GM18502 (cell line): Measurements from ENCODE around the gene CSGALNACT2.

Source experiments
- ATAC-seq: cut with Tn5 transposase; IDR thresholded peaks from one replicate; pipeline ENCODE4 v1.9.1; 2021; ENCODE audit warnings: mild to moderate bottlenecking; ENCODE audit not compliant: unreplicated experiment, poor library complexity

Gene CSGALNACT2

GRCh38 chr10:43111921-43112607 is 26.2 kb upstream of the CSGALNACT2 start:
- ATAC-seq: no peak

- no peak for ATAC-seq
Observed at GRCh38 chr10:43112608-43112961, 25.7 kb upstream of the CSGALNACT2 start.

GRCh38 chr10:43113201-43114087 is 24.8 kb upstream of the CSGALNACT2 start:
- ATAC-seq: no peak

- no peak for ATAC-seq
Observed at GRCh38 chr10:43114088-43114742, 24.0 kb upstream of the CSGALNACT2 start.

GRCh38 chr10:43114743-43115611 is 23.3 kb upstream of the CSGALNACT2 start:
- ATAC-seq: no peak

- ATAC-seq: no peak
Observed at GRCh38 chr10:43115881-43116595, 22.2 kb upstream of the CSGALNACT2 start.

- no peak for ATAC-seq
Observed at GRCh38 chr10:43116596-43116995, 21.6 kb upstream of the CSGALNACT2 start.

- no peak for ATAC-seq
Observed at GRCh38 chr10:43117031-43117776, 21.0 kb upstream of the CSGALNACT2 start.

GRCh38 chr10:43117777-43118583 is 20.3 kb upstream of the CSGALNACT2 start:
- no peak for ATAC-seq

- ATAC-seq: no peak
Observed at GRCh38 chr10:43118631-43119415, 19.4 kb upstream of the CSGALNACT2 start.

GRCh38 chr10:43119416-43120115 is 18.7 kb upstream of the CSGALNACT2 start:
- ATAC-seq: no peak

- peak; percentile 21 for ATAC-seq
Observed at GRCh38 chr10:43120116-43120928, 17.9 kb upstream of the CSGALNACT2 start.

- peak; percentile 95 for ATAC-seq
Observed at GRCh38 chr10:43120929-43121314, 17.3 kb upstream of the CSGALNACT2 start.

GRCh38 chr10:43121444-43121843 is 16.8 kb upstream of the CSGALNACT2 start:
- peak; percentile 24 for ATAC-seq

GRCh38 chr10:43122096-43122495 is 16.1 kb upstream of the CSGALNACT2 start:
- ATAC-seq: no peak

- ATAC-seq: no peak
Observed at GRCh38 chr10:43122826-43123225, 15.4 kb upstream of the CSGALNACT2 start.
